ENCODE results near the gene CAPN1.
"Not testable (repeated sequence)": the region's sequence is repeated elsewhere in the genome, so short reads cannot be mapped to it uniquely, and the experiment has no call there.

Gene CAPN1

DNA sequence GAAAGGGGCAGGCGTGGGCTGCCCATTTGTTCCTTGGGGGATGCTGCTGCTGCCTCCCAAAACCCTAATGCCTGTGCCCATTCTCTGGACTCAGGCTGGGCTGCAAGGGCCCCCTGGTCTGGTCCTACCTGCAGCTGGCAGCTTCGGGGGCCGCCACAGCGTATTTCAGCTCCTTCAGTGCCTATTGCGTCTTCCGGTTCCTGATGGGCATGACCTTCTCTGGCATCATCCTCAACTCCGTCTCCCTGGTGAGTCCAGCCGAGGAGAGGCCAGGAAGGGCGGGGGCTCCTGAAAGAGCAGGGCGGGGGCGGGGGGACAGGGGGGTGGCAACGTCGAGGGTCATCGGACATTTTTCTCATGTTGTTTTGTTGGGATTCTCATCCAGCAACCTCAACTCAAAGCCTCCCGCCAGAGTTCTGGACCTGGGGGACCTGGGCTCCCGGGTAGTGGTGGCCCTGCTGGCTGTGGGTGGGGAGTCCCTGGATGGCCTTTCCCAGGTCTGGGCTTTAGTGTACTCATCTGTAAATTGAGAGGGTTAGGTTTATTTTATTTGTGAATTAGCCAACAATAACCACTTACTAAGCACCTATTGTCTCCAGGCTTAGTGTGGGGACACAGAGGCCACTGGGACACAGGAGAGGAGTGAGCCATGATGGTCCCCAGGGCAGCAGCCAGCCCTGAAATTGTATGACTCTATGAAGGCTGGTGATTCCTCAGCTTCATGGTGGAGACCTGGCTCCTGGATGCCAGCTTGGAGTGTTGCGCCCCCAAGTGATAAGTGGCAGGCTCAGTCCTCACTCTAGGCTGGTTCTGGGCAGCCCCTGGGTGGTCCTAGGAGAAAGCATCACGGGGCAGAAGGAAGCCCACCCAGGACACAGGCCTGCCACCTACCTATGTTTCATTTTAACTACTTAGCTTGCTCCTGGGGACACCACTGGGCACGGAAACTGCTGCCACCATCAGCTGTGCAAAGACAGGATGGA, 36.0 kb downstream of the CAPN1 start:
- no peak for DNase-seq (ENCODE audit: low spot score)

GRCh38 chr11:65218446-65218845, 36.7 kb downstream of the CAPN1 start:
- DNase-seq (ENCODE audit: low spot score) = no peak

GRCh38 chr11:65219930-65220213, 38.1 kb downstream of the CAPN1 start:
- DNase-seq (ENCODE audit: low spot score) = no peak

GRCh38 chr11:65221026-65221425, 39.3 kb downstream of the CAPN1 start:
- no peak for DNase-seq (ENCODE audit: low spot score)

DNA sequence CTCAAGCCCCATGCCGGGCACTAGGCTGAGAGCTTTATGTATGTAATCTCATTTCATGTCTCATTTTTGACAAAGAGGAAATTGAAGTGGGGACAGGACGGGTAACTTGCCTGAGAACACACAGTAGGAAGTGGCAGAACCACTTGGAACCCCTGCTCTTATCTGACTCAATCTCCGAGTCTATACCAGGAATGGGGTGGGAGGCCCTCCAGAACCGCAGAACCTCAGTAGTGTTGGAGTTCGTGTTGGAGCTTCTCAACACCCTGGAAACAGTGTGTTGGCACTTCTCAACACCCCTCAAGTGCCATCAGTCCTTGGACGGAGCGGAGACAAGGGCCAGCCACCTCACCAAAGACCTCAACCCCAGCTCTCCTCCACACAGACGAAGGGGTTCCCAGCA, 41.3 kb downstream of the CAPN1 start:
- DNase-seq (ENCODE audit: low spot score) = no peak

DNA sequence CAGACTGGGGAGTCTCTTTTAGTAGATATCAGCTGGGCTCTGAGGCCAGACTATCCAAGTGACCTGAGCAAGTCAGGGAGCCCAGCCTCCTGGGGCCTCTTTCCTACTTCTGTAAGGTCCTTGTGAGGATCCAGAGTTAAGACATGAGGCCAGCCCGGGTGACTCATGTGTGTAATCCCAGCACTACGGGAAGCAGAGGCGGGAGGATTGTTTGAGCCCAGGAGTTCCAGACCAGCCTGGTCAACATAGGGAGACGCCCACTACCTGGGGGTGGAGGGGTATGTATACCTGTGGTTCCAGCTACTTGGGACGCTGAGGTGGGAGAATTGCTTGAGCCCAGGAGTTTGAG, 43.2 kb downstream of the CAPN1 start:
- no peak for DNase-seq (ENCODE audit: low spot score)

DNA sequence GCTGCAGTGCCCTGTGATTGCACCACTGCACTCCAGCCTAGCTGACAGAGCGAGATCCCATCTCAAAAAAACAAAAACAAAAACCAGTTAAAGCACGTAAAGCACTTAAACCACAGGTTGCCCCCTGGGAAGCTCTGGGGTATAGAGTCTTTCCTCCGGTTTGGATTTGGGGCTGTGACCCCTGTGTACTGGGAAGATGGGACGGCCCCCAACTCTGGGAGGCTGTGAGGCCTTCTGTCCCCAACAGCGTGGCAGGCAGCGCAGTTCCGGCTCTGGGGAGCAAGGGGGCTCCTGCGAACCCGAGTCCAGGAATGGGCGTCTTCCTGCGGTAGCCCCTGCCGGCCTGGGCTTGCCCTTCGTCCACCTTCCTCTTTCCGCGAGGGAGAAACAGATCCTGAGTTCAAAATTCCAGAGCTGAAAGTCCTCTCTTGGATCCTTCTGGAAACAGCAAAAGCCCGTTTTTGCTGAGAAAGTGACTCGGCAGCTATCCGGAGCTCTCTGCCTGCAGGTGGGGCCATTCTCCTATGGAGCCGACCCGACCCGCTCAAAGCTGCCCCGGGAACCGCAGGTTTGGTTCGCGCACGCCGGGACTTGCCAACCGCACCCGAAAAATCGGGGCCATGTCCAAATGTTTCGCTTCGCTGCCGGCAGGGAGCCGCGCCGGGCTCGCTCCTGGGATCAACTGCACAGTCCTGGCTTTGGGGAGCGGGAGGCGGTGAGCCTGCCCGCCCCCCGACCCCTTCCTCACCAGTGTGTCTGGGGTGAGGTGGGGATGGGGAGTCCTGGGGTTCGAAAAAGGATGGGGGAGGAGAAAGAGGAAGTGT, 43.8 kb downstream of the CAPN1 start:
- no peak for DNase-seq (ENCODE audit: low spot score)

DNA sequence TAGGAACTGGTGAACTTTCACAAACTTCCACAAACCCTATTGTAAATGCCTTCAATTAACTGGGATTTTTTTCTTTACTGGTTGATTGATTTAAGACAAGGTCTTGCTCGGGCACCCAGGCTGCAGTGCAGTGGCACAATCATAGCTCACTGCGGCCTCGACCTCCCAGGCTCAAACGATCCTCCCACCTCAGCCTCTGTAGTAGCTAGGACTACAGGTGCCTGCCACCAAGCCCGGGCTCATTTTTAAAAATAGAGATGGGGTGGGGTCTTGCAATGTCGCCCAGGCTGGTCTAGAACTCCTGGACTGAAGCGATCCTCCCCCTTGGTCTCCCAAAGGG, 44.3 kb downstream of the CAPN1 start:
- no peak for DNase-seq (ENCODE audit: low spot score)

DNA sequence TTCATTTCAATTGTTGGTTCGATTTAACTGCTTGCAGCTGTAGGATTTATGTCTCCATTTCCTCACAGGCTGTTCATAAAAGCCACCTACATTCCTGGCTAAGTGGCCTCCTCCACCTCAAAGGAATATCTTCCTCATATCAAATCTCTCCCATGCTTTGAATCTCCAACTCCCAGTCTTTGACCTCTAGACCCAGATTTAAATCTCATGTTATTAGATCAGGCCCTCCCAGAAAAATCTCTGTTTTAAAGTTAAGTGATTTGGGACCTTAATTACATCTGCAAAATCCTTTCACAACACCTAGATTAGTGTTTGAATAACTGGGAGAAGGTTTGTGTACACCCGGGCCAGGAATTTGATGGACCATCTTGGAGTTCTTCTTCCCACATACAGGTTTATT, 46.2 kb downstream of the CAPN1 start:
- DNase-seq (ENCODE audit: low spot score) = no peak

GRCh38 chr11:65236194-65237059, 54.7 kb downstream of the CAPN1 start:
- DNase-seq (ENCODE audit: low spot score) = no peak

DNA sequence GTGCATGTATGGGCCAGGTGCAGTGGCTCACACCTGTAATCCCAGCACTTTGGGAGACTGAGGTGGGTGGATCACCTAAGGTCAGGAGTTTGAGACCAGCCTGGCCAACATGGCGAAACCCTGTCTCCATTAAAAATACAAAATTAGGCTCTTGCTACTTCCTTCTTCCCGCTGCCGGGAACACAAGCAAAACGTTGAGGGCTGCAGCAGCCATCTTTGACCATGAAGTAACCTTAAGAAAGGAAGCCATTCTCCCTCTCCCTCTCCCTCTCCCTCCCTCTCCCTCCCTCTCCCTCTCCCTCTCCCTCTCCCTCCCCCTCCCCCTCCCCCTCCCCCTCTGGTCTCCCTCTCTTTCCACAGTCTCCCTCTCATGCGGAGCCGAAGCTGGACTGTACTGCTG, 56.6 kb downstream of the CAPN1 start:
- DNase-seq (ENCODE audit: low spot score) = not testable (repeated sequence)

GRCh38 chr11:65241134-65241533, 59.4 kb downstream of the CAPN1 start:
- no peak for DNase-seq (ENCODE audit: low spot score)

- DNase-seq (ENCODE audit: low spot score) = no peak
Measured at GRCh38 chr11:65241692-65242091, 60.0 kb downstream of the CAPN1 start.

- DNase-seq (ENCODE audit: low spot score) = no peak
Measured at GRCh38 chr11:65242389-65242788, 60.7 kb downstream of the CAPN1 start.

GRCh38 chr11:65243797-65244196, 62.1 kb downstream of the CAPN1 start:
- no peak for DNase-seq (ENCODE audit: low spot score)

GRCh38 chr11:65245046-65245445, 63.3 kb downstream of the CAPN1 start:
- not testable (repeated sequence) for DNase-seq (ENCODE audit: low spot score)

DNA sequence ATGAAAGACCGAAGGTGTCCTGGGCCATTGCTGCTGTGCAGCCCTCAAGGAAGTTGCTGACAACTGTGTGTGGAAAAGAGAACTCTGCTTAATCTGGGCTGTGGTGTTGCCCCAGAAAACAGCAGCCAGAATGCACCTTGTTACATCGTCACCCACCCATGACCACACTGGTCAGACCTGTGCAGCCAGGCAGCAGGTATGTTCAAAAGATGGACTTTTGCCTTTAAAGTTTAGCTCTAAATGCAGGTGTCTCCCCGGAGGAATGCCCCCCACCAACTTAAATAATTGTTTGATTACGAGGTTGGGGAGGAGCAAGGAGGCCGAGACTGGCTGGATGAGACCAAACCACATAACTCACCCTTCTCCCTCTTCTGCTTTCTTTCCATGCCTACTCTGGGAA, 64.8 kb downstream of the CAPN1 start:
- DNase-seq (ENCODE audit: low spot score) = no peak

DNA sequence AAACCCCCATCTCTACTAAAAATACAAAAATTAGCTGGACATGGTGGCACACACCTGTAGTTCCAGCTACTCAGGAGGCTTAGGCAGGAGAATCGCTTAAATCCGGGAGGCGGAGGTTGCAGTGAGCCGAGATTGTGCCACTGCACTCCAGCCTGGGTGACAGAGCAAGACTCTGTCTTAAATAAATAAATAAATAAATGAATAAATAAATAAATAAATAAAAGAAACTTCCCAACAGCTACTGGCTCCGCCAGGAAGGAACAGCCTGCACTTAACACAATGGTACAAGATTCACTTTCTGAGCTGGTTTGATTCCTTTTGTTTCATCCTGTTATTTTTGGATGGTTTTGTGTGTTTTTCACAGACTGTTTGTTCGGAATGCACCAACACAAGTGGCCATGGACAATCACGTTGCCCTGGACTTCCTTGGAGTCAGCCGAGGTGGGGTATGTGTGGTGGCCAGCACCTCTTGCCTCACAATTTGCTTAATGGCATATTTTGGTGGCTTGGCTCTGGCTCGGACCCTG, 66.5 kb downstream of the CAPN1 start:
- DNase-seq (ENCODE audit: low spot score) = not testable (repeated sequence)

GRCh38 chr11:65251476-65251875, 69.7 kb downstream of the CAPN1 start:
- no peak for DNase-seq (ENCODE audit: low spot score)

GRCh38 chr11:65254724-65255123, 73.0 kb downstream of the CAPN1 start:
- no peak for DNase-seq (ENCODE audit: low spot score)

DNA sequence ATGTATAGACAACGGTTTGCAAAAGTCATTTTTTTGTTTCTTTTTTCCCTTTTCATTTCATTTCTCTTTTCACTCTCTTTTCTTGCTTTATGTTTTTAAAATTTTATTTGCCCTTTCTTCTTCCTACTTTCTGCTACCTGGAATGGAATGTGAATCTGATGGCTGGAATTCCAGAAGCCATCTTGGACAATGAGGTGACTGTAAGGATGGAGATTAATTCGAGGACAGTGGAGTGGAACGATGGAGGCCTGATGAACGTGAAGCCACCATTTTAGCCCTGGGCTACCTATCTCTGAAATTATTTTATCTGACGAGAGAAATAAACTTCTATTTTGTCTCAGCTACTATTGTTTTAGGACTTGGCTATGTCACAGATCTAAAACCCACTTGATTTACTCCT, 77.3 kb downstream of the CAPN1 start:
- DNase-seq (ENCODE audit: low spot score) = no peak

DNA sequence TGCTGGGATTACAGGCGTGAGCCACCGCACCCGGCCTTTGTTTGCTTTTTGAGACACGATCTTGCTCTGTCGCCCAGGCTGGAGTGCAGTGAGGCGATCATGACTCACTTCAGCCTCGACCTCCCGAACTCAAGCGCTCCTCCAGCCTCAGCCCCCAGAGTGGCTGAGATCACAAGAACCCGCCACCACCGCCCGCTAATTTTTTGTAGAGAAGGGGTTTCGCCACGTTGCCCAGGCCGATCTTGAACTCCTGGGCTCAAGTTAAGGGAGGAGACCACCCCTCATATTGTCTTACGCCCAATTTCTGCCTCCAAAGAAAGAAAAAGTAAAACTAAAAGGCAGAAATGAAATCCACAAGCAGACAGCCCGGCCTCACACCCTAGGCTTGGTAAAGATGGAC, 78.6 kb downstream of the CAPN1 start:
- no peak for DNase-seq (ENCODE audit: low spot score)

Measured in left forelimb (tissue), 1 donor.